Endothelial cell of umbilical vein (primary cell): ENCODE data around the gene UNC93B1. TPM values are rescaled to one million over a fixed set of nuclear protein-coding genes. Genes with fewer than 3 reads are reported as not detected.

Experiments used
- BruUV-seq: library from RNA; stranded (reverse); fragments of 400-500 nt; replicated peaks from 2 replicates; lab custom pipeline; 2021; lab: Mats Ljungman, UMichigan
- CTCF ChIA-PET: fragments of 300-600, 350-600 bp; sonication (Branson Sonifier 250); formaldehyde crosslinking; loops from one replicate; lab custom pipeline; 2021; ENCODE audit warnings: antibody characterized with exemption, inconsistent platforms; lab: Charles Lee
- POLR2A ChIA-PET: fragments of 300-600, 350-600 bp; sonication (Branson Sonifier 250); formaldehyde crosslinking; loops from one replicate; lab custom pipeline; 2021; ENCODE audit warnings: antibody characterized with exemption, inconsistent platforms; lab: Charles Lee
- DNase-seq: peaks from one replicate; pipeline ENCODE4 v3.0.0-alpha.2; 2011; ENCODE audit warnings: low read depth, low spot score
- FAIRE-seq: peaks from 2 replicates; lab custom pipeline; 2011; peaks lifted over from hg19 to GRCh38; lab: Jason Lieb, UNC
- H2AFZ ChIP-seq: 2 replicates; pipeline ENCODE4 v1.6.0; 2012; ENCODE audit warnings: low read depth, low read length, control low read depth, inconsistent platforms
- H3K27ac ChIP-seq: 2 replicates; pipeline ENCODE4 v1.5.1; 2011; ENCODE audit warnings: low read depth, mild to moderate bottlenecking, control low read depth, low read length, moderate library complexity; ENCODE audit not compliant: insufficient read depth
- H3K27me3 ChIP-seq, 2 experiments: 2 replicates each; pipeline versions ENCODE4 v1.6.0 to v1.6.1; 2011; ENCODE audit warnings: low read length in 2 of 2, mixed read lengths in 1 of 2; ENCODE audit not compliant: control insufficient read depth in 2 of 2, insufficient read depth in 2 of 2
- H3K36me3 ChIP-seq, 2 experiments: 2 replicates in 1 of 2; 3 replicates in 1 of 2; pipeline ENCODE4 v1.5.1; 2011; ENCODE audit warnings: low read length in 2 of 2, mild to moderate bottlenecking in 1 of 2, moderate library complexity in 1 of 2; ENCODE audit not compliant: control insufficient read depth in 2 of 2, insufficient read depth in 2 of 2; ENCODE audit errors: extremely low read depth in 1 of 2
- H3K4me1 ChIP-seq: 3 replicates; pipeline ENCODE4 v1.5.1; 2011; ENCODE audit warnings: mild to moderate bottlenecking, low read length; ENCODE audit not compliant: control insufficient read depth, insufficient read depth; ENCODE audit errors: extremely low read depth
- H3K4me2 ChIP-seq: 2 replicates; pipeline ENCODE4 v1.6.1; 2011; ENCODE audit warnings: low read length, control low read depth, mixed read lengths; ENCODE audit not compliant: insufficient read depth
- H3K4me3 ChIP-seq, 3 experiments: fragments of 200-600 bp in 1 of 3; sonication (generic), shearing (Covaris generic) in 1 of 3; replicated peaks in 1 of 3; 2 replicates each; pipeline ENCODE4 v1.5.1; 2011 to 2016; ENCODE audit warnings: control low read depth in 3 of 3, low read length in 3 of 3, mild to moderate bottlenecking in 2 of 3, inconsistent platforms in 1 of 3, low read depth in 1 of 3, moderate library complexity in 1 of 3; ENCODE audit not compliant: insufficient read depth in 1 of 3
- H3K79me2 ChIP-seq: 2 replicates; pipeline ENCODE4 v1.6.0; 2012; ENCODE audit warnings: low read length, inconsistent platforms; ENCODE audit not compliant: control insufficient read depth, insufficient read depth
- H3K9ac ChIP-seq: replicated peaks from 2 replicates; pipeline ENCODE3; 2011; ENCODE audit warnings: low read length, control low read depth; ENCODE audit not compliant: insufficient read depth; ENCODE audit errors: extremely low read depth
- H3K9me1 ChIP-seq: replicated peaks from 3 replicates; pipeline ENCODE4 v1.6.0; 2011; ENCODE audit warnings: mild to moderate bottlenecking, low read length; ENCODE audit not compliant: control insufficient read depth, insufficient read depth; ENCODE audit errors: extremely low read depth
- H3K9me3 ChIP-seq: replicated peaks from 2 replicates; pipeline ENCODE4 v1.5.1; 2012; ENCODE audit warnings: low read length, inconsistent platforms; ENCODE audit not compliant: control insufficient read depth, insufficient read depth
- H4K20me1 ChIP-seq: replicated peaks from 2 replicates; pipeline ENCODE3; 2011; ENCODE audit warnings: mild to moderate bottlenecking, low read length; ENCODE audit not compliant: control insufficient read depth, insufficient read depth; ENCODE audit errors: extremely low read depth
- CTCF ChIP-seq, 2 donors: IDR thresholded peaks; 1 replicate in 1 of 2; 2 replicates in 1 of 2; pipeline ENCODE4 v1.5.1; 2011; ENCODE audit warnings: low read length in 2 of 2, mild to moderate bottlenecking in 2 of 2, moderate library complexity in 2 of 2, control low read depth in 1 of 2, inconsistent platforms in 1 of 2, low read depth in 1 of 2; ENCODE audit not compliant: insufficient read depth in 1 of 2; ENCODE audit errors: extremely low read depth in 1 of 2
- FOS ChIP-seq: IDR thresholded peaks from 2 replicates; pipeline ENCODE4 v1.6.1; 2011; ENCODE audit warnings: mild to moderate bottlenecking, low read length, moderate library complexity, borderline replicate concordance; ENCODE audit not compliant: insufficient read depth
- GATA2 ChIP-seq: IDR thresholded peaks from 2 replicates; pipeline ENCODE4 v1.7.0; 2011; ENCODE audit warnings: low read depth, mild to moderate bottlenecking, moderate library complexity, mixed read lengths, low read length; ENCODE audit not compliant: insufficient read length, insufficient read depth
- JUN ChIP-seq: IDR thresholded peaks from 2 replicates; pipeline ENCODE4 v1.6.1; 2011; ENCODE audit warnings: borderline replicate concordance, low read depth; ENCODE audit not compliant: insufficient read length, insufficient read depth
- dilution Hi-C: fragments of 300-500 bp; cut with MboI; formaldehyde crosslinking; loops from one replicate; pipeline ENCODE4 v1.15.0; 2019; ENCODE audit warnings: low sequenced_read_pairs; ENCODE audit not compliant: extremely low pct_ligation_motif_present
- intact Hi-C: fragments of 100-400 bp; cut with micrococcal nuclease; formaldehyde crosslinking; loops from one replicate; pipeline ENCODE4 v1.10.0; 2022
- polyA plus RNA-seq, 4 experiments: library from polyadenylated mRNA; depleted of rRNA in 3 of 4; stranded (reverse) in 3 of 4; unstranded in 1 of 4; fragments of >200 nt; gene quantifications; 2 replicates each; pipeline versions ENCODE4 v1.2.1 to v1.2.3, GENCODE V29; 2011 to 2012; ENCODE audit warnings: missing spikeins in 1 of 4
- total RNA-seq: library from RNA; stranded (reverse); gene quantifications from 2 replicates; pipeline ENCODE4 v1.2.3, GENCODE V29; 2021
- TF ChIP-seq, protein P1 (sequence below): IDR thresholded peaks from 2 replicates; pipeline ENCODE4 v1.6.1; 2011; ENCODE audit not compliant: insufficient read depth, insufficient read length

Gene UNC93B1
- total and polyA plus RNA-seq, 2 donors (not counting 3 experiments of a cell fraction or from before 2014, with no cell fraction given), result 10.6 to 18.9 TPM

DNA sequence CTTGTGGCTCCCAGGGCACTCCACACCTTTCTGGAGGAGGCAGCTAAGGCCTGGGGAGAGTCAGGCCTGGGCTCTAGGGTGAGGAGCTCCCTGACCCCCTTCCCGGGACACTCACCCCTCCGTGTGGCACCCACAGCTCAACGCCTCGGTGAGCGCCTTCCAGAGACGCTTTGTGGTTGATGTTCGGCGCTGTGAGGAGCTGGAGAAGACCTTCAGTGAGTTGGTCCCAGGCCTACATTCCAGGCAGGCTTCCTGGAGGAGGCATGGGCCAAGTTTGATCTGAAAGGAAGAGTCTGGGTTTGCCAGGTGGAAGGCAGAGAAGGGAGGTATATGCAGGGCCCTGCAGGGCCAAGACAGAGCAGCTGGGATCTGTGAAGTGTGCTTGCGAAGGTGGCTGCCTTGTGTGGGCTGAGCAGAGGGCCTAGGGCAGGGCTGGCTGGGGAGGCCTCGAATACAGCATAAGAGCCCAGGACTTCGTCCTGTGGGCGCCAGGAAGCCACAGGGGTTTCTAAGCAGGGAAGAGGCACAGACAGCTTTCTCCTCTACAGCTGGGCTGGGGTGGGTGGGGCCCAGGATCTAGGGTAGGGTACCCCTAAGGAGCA, 37.8 kb upstream of the UNC93B1 start:
- FAIRE-seq (no peak), DNase-seq (no peak)
- H3K9me1 ChIP-seq, result no peaks in the 10 kb centered on the region
- H3K4me1 ChIP-seq, result peaks cover 20% of the 10 kb centered on the region
- CTCF ChIA-PET, result no interaction called here
- no peak overlapping the region for H3K4me2 ChIP-seq
- H3K4me3 ChIP-seq, result no peak overlapping the region
- H3K9me3 ChIP-seq, result no peaks in the 10 kb centered on the region
- dilution Hi-C loops, result no loop called here
- TF ChIP-seq CTCF (IDR thresholded peaks at IDR 0.05; ENCODE audit: extremely low read depth in 1 of 2, insufficient read depth in 1 of 2, low read depth in 1 of 2, low read length in 2 of 2), result no peak
- TF ChIP-seq JUN, result no peak
- TF ChIP-seq FOS, result no peak
- no peak for TF ChIP-seq GATA2
- TF ChIP-seq, protein P1, sequence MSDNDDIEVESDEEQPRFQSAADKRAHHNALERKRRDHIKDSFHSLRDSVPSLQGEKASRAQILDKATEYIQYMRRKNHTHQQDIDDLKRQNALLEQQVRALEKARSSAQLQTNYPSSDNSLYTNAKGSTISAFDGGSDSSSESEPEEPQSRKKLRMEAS, result no peak
- H3K27me3 ChIP-seq, result no peaks in the 10 kb centered on the region
- H4K20me1 ChIP-seq, result no peaks in the 10 kb centered on the region
- no peak overlapping the region for H2AFZ ChIP-seq
- intact Hi-C loops, result no loop called here
- H3K27ac ChIP-seq, result no peak overlapping the region
- BruUV-seq, result no TSS peak
- peaks cover 24% of the 10 kb centered on the region for H3K79me2 ChIP-seq
- POLR2A ChIA-PET, result no interaction called here
- H3K9ac ChIP-seq, result no peak overlapping the region
- H3K36me3 ChIP-seq, result peaks cover 0 to 24% of the 10 kb centered on the region in 2 experiments
